GM21367 (cell line): ENCODE results near the gene AUTS2.

Experiments used
- ATAC-seq: cut with Tn5 transposase; IDR thresholded peaks from one replicate; pipeline ENCODE4 v1.9.1; 2021; ENCODE audit not compliant: unreplicated experiment

Gene AUTS2

GRCh38 chr7:70741666-70742065, 1143.4 kb downstream of the AUTS2 start:
- no peak for ATAC-seq

DNA sequence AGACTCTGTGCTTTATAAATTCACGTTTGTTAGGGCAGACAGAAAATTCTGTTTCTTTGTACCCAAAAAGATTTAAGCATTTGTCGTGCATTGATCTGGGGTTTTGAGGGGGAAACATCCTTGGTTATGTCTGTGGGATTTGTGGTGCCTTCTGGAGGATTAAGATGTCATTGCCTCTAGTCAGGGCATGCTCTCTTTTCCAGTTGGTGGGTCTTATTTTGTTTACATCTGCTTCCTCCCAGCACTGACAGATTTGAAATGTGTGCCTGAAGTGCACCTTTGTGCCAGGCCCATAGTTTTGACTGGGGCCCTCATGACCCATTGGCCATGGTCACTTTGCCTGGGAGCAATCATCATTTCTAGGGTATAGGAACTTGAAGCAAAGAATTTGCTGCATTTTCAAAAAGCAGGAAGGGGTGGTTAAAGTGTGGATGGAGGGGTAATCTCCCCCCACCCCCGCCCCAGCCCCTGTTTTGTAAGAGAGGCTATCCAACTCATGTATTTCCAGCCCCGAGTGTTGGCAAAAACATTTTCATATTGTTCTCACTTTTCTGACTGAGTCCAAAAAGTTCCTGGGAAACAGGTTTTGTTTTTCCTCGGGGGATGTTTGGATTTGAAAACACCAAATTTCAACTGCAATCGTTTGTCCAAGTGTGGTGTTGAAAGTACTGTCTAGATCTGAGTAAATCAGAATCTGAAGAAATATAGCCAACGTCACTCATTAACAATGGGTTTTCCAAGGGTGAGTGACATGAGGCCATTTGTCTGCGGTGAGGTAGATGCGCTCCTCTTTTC, 1145.5 kb downstream of the AUTS2 start:
- no peak for ATAC-seq

- ATAC-seq, result no peak
Measured at GRCh38 chr7:70744492-70744891, 1146.2 kb downstream of the AUTS2 start.

- no peak for ATAC-seq
Measured at GRCh38 chr7:70749831-70750230, 1151.6 kb downstream of the AUTS2 start.

DNA sequence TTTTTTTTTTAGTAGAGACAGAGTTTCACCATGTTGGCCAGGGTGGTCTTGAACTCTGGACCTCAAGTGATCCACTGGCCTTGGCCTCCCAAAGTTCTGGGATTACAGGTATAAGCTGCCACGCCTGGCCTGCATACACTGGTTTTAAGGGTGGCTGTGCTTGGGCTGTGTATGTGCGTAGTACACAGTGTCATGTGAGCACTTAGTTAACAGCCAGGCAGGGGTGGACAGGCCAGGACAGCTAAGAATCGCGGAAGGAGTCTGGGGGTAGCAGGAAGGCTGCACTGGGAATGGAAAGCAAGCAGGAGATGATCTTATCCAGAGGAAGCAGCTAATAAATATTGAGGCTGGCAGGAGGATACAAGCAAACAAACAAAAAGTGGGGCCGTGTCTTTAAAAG, 1153.6 kb downstream of the AUTS2 start:
- ATAC-seq, result no peak

DNA sequence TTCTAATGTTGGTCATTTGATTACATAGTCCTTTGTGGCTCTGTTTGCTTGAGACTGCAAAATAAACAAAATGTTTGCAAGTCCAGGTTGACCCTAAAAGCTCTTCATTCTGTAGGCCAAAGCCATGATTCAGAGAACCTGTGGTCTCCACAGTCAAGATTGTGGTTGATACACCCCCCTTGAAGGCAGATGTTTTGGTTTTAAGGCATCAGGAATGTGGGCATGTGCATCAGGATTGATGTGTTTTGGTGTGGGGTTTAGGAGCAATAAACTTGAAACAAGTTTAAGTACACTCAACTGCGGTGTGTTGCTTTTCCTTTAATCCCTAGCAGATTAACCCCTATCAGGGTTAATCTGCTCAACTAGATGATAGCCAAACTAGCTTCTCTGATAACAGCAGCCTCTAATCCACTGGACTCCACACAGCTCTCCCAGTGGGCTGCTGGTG, 1154.5 kb downstream of the AUTS2 start:
- no peak for ATAC-seq

GRCh38 chr7:70756789-70757188, 1158.5 kb downstream of the AUTS2 start:
- no peak for ATAC-seq

GRCh38 chr7:70758646-70759045, 1160.4 kb downstream of the AUTS2 start:
- ATAC-seq, result no peak

GRCh38 chr7:70759674-70760073, 1161.4 kb downstream of the AUTS2 start:
- no peak for ATAC-seq

DNA sequence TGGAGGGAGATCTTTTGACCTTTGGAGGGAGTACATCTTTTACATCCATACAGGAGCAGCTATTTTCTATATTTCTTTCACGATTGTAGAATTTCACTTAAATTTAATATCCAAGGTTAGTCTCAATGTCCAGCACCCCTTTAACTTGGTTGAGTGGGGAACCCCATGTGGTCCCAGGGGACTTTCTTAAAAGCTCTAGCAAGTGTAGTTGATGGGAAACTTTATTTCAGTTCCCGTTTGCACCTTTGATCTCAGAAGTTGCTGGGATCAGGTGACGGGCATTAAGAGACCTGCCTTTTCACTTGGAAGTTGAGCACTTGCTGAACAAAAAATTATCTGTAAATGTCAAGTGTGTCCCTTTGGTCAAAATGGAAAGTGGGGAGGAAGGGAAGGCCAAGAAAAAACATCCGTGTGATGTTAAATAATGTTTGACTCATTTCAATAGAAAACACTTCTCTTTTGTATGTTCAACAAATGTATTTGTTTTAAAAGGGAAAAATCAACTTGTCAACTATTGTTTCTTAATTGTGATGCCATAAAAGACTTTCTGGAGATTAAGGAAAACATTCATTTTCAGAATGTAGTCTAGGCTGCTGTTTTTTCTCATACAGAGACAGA, 1163.5 kb downstream of the AUTS2 start:
- ATAC-seq, result no peak

DNA sequence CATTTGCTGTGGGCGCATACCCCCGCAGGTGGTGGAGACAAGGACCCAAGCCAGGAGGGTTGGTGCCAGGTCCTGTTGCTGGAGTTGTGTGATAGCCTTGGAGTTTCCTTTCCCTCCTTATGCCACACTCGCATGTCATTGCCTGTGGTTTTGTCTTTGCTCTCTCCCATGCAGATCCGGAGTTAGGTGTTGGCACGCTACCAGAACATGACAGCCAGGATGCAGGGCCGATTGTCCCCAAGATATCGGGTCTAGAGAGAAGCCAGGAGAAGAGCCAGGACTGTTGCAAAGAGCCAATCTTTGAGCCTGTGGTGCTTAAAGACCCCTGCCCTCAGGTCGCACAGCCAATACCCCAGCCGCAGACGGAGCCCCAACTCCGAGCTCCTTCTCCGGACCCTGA, 1164.4 kb downstream of the AUTS2 start:
- ATAC-seq, result no peak

GRCh38 chr7:70763961-70764691, 1165.9 kb downstream of the AUTS2 start:
- peak; percentile 84 for ATAC-seq

- no peak for ATAC-seq
Measured at GRCh38 chr7:70764701-70765208, 1166.5 kb downstream of the AUTS2 start.

GRCh38 chr7:70765651-70766050, 1167.4 kb downstream of the AUTS2 start:
- ATAC-seq, result no peak

DNA sequence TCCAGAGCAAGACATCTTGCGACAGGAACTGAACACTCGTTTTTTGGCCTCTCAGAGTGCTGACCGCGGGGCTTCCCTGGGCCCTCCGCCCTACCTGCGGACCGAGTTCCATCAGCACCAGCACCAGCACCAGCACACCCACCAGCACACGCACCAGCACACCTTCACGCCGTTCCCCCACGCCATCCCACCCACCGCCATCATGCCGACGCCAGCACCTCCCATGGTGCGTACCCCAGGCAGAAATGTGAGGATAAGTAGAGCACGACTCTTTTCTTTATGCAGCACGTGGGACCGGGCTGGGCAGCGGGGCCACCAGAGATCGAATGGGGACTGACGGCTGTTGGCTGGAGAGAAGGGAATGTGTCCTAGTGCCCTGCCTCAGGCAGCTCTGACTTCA, 1167.8 kb downstream of the AUTS2 start:
- no peak for ATAC-seq

DNA sequence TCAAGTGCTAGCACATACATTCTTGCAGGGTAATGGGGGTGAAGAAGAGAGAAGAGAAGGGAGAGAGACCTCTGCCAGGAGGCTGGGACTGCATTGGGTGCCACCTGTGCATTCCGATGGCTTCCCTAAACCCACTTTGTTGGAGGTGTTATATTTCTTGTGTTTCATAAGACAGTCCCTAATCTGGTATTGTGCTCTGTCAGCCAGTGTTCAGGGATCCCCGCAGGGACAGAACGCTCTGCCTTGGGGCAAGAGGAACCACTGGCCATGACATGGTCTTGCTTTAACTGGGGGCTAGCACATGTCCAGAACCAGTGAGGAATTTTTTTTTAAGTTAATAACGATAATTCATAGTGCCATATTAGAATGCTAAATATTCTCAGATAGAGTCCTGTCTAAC, 1168.4 kb downstream of the AUTS2 start:
- no peak for ATAC-seq

GRCh38 chr7:70770154-70770553, 1171.9 kb downstream of the AUTS2 start:
- ATAC-seq, result no peak

DNA sequence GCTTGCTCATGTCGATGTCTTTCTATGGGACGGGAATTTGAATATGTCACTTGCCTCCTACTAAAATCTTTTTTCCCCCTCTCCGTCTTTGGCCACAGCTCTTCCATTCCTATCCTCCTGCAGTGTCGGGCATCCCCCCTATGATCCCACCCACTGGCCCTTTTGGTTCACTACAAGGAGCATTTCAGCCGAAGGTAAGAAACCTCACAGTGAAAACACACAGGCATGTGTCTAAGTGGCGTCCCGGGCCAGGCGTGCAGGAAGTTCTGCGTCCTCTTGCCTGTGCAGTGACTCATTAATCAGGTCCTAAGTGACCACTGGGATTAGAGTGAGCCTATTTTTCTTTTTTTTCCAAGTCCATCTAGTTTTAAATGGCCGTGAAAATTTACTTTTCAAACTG, 1173.2 kb downstream of the AUTS2 start:
- no peak for ATAC-seq

DNA sequence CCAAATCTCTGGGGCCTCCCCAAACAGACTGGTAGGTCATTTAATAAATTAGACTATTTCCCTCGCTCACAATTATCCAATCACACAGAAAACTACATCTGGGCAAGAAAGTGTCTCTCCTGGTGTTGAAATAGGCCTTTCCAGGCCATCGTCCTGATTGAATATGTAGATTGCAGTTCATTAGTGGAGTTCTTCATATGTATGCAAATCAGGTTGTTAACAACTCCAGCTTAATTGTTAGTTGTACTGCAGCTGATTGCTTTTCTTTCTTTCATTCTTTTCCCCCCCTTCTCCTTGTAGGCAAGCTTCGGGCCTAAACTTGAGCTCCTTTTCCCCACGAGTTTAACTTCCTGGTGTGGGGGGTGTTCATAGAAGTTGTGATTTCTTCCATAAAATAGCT, 1174.6 kb downstream of the AUTS2 start:
- ATAC-seq, result no peak

GRCh38 chr7:70773406-70773805, 1175.1 kb downstream of the AUTS2 start:
- no peak for ATAC-seq

GRCh38 chr7:70774950-70775527, 1176.8 kb downstream of the AUTS2 start:
- ATAC-seq, result no peak
